ENCODE measurements around the gene C8A.

C8A gene

DNA sequence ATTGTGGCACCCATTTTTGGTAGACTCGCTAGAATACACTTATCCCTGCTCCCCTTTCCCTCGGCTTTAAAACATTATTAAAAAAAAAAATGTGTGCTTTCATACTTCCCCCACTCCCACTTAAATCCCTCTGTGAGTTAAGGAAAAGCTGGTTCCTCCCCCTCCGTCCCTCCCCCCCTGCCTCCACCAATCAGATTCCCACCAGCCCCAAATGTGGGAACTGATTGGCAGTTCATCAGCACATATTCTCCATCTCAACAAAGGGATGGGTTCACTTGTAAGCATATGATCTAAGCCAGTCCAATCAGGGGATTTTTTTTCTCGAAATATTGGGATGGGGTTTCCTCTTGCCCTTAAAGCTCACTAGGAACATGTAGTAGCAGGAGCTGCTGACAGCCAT, 24.5 kb upstream of the C8A start:
- no peak overlapping the region for H3K4me3 Mint-ChIP-seq
- no peaks in the 10 kb centered on the region for H3K4me1 Mint-ChIP-seq (ENCODE audit: low read depth)
- peaks cover 8% of the 10 kb centered on the region for H3K27me3 Mint-ChIP-seq (ENCODE audit: low read depth)
- no peak overlapping the region for H3K27ac Mint-ChIP-seq
- H3K9me3 Mint-ChIP-seq = no peaks in the 10 kb centered on the region
- H3K36me3 Mint-ChIP-seq (ENCODE audit: low read depth) = no peaks in the 10 kb centered on the region

DNA sequence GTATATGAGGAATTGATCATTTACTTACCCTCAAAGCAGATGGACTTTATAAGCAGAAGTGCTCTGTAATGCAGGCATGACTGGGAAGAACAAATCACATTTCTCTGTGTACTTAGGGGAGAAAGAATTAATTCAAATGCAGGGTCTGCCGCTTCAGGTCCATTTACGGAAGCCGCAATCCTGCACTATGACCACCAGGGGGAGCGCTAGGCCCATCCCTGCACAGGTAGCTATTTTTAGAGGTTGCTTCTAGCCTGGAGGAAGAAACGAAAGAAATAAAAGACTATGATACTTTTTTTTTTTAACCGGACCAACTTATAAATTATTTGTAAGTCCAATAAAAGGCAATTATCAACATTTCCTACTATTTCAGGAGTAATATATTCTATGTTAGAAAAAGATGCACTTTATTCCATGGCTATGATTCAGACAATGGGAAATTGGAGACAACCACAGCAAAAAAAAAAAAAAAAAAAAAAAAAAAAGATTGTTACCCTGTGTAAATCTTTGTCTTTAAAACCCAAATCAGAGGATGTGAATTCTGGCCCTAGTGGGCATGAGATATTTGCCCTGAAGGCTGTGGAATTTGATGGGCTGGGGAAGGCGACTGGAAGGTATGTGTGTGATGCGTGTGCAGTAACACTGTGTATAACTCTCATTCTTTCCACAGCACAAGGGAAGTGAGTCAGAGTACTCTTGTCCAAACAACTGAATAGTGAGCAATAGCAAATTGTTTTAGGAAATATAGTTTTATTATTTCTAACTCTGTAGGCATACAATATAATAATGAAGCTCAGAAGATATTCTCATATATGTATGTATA, 22.5 kb upstream of the C8A start:
- Mint-ChIP-seq H3K36me3 (ENCODE audit: low read depth) (no peaks in the 10 kb centered on the region), H3K27ac (no peak overlapping the region), H3K4me3 (no peak overlapping the region), H3K4me1 (ENCODE audit: low read depth) (no peaks in the 10 kb centered on the region), H3K27me3 (ENCODE audit: low read depth) (peaks cover 8% of the 10 kb centered on the region), H3K9me3 (no peaks in the 10 kb centered on the region)

- Mint-ChIP-seq H3K4me1 (ENCODE audit: low read depth) (no peaks in the 10 kb centered on the region), H3K36me3 (ENCODE audit: low read depth) (no peaks in the 10 kb centered on the region), H3K27me3 (ENCODE audit: low read depth) (peaks cover 8% of the 10 kb centered on the region), H3K9me3 (no peaks in the 10 kb centered on the region), H3K4me3 (no peak overlapping the region), H3K27ac (no peak overlapping the region)
Measured at GRCh38 chr1:56833088-56833487, 21.5 kb upstream of the C8A start.

DNA sequence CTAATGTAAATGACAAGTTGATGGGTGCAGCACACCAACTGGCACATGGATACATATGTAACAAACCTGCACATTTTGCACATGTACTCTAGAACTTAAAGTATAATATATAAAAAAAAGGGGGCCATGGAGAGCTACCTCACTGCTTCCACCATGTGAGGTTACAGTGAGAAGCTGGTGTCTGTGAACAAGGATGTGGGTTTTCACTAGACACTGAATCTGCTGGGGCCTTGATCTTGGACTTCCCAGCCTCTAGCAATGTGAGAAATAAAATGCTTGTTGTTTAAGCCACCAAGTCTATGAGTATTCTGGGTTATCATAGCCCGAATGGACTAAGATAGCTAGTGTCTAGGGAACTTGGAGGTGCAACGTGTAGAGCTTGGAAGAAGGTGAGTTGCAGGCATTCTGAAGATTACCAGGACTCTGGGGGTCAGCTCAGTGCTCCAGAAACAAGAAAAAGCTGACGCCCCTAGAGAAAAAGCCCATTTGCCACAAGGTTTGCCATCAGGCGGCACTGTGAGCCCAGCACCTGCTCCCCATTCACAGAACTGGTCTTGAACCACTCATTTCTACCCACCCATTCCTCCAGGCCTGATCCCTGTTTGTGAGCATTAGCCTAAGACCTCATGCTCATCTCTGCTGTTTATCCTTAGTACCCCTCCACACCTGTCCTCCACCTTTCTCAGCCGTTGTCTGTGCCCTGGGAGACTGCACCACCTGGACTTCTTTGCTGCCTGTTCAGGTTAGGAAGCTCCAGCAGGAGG, 20.3 kb upstream of the C8A start:
- Mint-ChIP-seq H3K27me3 (ENCODE audit: low read depth) (peaks cover 1% of the 10 kb centered on the region), H3K9me3 (no peaks in the 10 kb centered on the region), H3K4me3 (no peak overlapping the region), H3K4me1 (ENCODE audit: low read depth) (no peaks in the 10 kb centered on the region), H3K36me3 (ENCODE audit: low read depth) (no peaks in the 10 kb centered on the region), H3K27ac (no peak overlapping the region)

DNA sequence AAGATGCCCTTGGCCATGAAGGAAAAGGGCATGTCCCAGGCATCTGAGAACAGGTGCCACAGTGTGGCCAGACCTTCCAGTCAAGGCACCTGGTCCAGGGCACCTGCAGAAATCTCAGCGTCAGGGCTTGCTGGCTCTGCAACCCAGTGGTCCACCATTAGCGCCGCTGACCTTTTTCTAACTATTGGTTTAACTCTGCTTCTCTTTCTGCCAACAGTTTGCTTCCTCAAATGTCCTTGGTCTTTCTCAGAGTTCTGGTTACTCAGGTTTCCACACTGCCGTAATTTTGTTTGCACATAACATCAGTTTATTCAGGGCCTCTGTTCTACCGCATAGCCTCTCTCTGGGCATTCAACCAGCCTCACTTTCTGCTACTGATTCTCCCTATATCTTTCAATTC, 18.9 kb upstream of the C8A start:
- Mint-ChIP-seq H3K4me1 (ENCODE audit: low read depth) (no peaks in the 10 kb centered on the region), H3K27me3 (ENCODE audit: low read depth) (no peaks in the 10 kb centered on the region), H3K27ac (no peak overlapping the region), H3K4me3 (no peak overlapping the region), H3K9me3 (no peaks in the 10 kb centered on the region), H3K36me3 (ENCODE audit: low read depth) (no peaks in the 10 kb centered on the region)

DNA sequence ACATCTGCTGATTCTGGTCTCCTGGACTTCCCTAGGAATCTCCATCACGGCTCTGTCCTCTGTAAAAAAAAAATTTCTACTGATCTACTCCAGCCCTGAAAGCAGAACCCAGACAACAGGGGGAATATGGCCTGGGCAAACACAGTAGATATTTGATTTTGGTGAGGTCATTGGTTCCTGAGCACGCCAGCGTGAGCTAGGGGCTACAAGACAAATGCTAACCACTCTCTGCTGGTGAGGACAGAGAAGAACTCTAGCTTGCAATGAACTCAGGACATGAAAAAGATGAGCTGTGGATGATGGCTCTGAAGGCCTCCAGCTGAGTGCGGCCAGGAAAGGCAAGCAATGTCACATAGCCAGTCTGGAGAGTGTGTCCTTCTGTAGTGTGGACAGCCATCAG, 18.2 kb upstream of the C8A start:
- Mint-ChIP-seq H3K27ac (no peak overlapping the region), H3K27me3 (ENCODE audit: low read depth) (no peaks in the 10 kb centered on the region), H3K36me3 (ENCODE audit: low read depth) (no peaks in the 10 kb centered on the region), H3K4me1 (ENCODE audit: low read depth) (no peaks in the 10 kb centered on the region), H3K4me3 (no peak overlapping the region), H3K9me3 (no peaks in the 10 kb centered on the region)

- Mint-ChIP-seq H3K27ac (no peak overlapping the region), H3K4me1 (ENCODE audit: low read depth) (no peaks in the 10 kb centered on the region), H3K27me3 (ENCODE audit: low read depth) (no peaks in the 10 kb centered on the region), H3K4me3 (no peak overlapping the region), H3K9me3 (no peaks in the 10 kb centered on the region), H3K36me3 (ENCODE audit: low read depth) (no peaks in the 10 kb centered on the region)
Measured at GRCh38 chr1:56837244-56837939, 17.2 kb upstream of the C8A start.

DNA sequence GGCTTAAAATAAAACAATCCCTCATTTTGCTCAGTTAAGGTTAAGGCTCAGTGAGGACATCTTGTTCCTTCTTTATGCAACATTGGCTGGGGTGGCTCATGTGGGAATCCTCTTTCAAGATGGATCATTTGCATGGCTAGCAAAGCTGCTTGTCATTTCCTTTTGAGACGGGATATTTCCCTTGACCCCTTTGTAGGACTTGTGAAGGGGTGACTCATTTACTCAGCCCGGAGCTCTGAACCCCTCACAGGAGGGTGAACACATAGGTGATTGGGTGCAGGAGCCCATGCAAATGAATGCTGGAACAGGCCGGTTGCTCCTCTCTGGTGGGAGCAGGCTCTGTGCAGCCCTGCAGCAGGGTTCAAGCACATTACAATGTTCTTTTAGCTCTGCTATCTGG, 15.8 kb upstream of the C8A start:
- H3K27ac Mint-ChIP-seq = no peak overlapping the region
- H3K36me3 Mint-ChIP-seq (ENCODE audit: low read depth) = no peaks in the 10 kb centered on the region
- H3K9me3 Mint-ChIP-seq = no peaks in the 10 kb centered on the region
- H3K4me3 Mint-ChIP-seq = no peak overlapping the region
- H3K4me1 Mint-ChIP-seq (ENCODE audit: low read depth) = no peaks in the 10 kb centered on the region
- H3K27me3 Mint-ChIP-seq (ENCODE audit: low read depth) = no peaks in the 10 kb centered on the region

GRCh38 chr1:56843544-56843943, 11.1 kb upstream of the C8A start:
- H3K4me1 Mint-ChIP-seq (ENCODE audit: low read depth) = no peaks in the 10 kb centered on the region
- H3K27ac Mint-ChIP-seq = no peak overlapping the region
- H3K27me3 Mint-ChIP-seq (ENCODE audit: low read depth) = no peaks in the 10 kb centered on the region
- H3K9me3 Mint-ChIP-seq = no peaks in the 10 kb centered on the region
- no peaks in the 10 kb centered on the region for H3K36me3 Mint-ChIP-seq (ENCODE audit: low read depth)
- H3K4me3 Mint-ChIP-seq = no peak overlapping the region

- no peaks in the 10 kb centered on the region for H3K36me3 Mint-ChIP-seq (ENCODE audit: low read depth)
- H3K27me3 Mint-ChIP-seq (ENCODE audit: low read depth) = no peaks in the 10 kb centered on the region
- no peaks in the 10 kb centered on the region for H3K9me3 Mint-ChIP-seq
- no peak overlapping the region for H3K4me3 Mint-ChIP-seq
- H3K4me1 Mint-ChIP-seq (ENCODE audit: low read depth) = no peaks in the 10 kb centered on the region
- no peak overlapping the region for H3K27ac Mint-ChIP-seq
Measured at GRCh38 chr1:56844545-56845136, 10.0 kb upstream of the C8A start.

GRCh38 chr1:56845343-56845742, 9.3 kb upstream of the C8A start:
- H3K27ac Mint-ChIP-seq = no peak overlapping the region
- H3K9me3 Mint-ChIP-seq = no peaks in the 10 kb centered on the region
- H3K4me3 Mint-ChIP-seq = no peak overlapping the region
- H3K4me1 Mint-ChIP-seq (ENCODE audit: low read depth) = no peaks in the 10 kb centered on the region
- H3K36me3 Mint-ChIP-seq (ENCODE audit: low read depth) = no peaks in the 10 kb centered on the region
- no peaks in the 10 kb centered on the region for H3K27me3 Mint-ChIP-seq (ENCODE audit: low read depth)

GRCh38 chr1:56849750-56850149, 4.8 kb upstream of the C8A start:
- Mint-ChIP-seq H3K4me3 (no peak overlapping the region), H3K9me3 (no peaks in the 10 kb centered on the region), H3K4me1 (ENCODE audit: low read depth) (no peaks in the 10 kb centered on the region), H3K36me3 (ENCODE audit: low read depth) (no peaks in the 10 kb centered on the region), H3K27me3 (ENCODE audit: low read depth) (peaks cover 4% of the 10 kb centered on the region), H3K27ac (no peak overlapping the region)

DNA sequence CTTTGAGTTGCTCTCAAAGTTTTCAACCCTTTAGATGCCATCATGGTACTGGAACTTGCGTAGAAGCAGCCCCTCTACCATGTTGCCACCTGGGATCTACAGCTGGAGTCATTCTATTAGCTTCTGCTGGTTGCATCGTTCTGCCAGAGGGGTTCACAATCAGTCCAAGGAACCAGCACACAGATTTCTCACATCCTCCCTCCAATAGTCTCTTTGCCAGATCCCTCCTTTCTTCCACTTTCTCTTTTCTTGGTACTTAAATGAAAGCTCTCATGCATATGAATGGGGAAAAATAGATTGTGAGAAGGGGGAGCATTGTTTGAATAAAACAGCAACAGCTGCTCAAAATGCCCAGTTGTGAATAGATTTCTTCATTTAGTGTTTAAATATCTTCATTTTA, 4.2 kb upstream of the C8A start:
- Mint-ChIP-seq H3K4me3 (no peak overlapping the region), H3K27me3 (ENCODE audit: low read depth) (peaks cover 4% of the 10 kb centered on the region), H3K27ac (no peak overlapping the region), H3K4me1 (ENCODE audit: low read depth) (no peaks in the 10 kb centered on the region), H3K9me3 (no peaks in the 10 kb centered on the region), H3K36me3 (ENCODE audit: low read depth) (no peaks in the 10 kb centered on the region)

DNA sequence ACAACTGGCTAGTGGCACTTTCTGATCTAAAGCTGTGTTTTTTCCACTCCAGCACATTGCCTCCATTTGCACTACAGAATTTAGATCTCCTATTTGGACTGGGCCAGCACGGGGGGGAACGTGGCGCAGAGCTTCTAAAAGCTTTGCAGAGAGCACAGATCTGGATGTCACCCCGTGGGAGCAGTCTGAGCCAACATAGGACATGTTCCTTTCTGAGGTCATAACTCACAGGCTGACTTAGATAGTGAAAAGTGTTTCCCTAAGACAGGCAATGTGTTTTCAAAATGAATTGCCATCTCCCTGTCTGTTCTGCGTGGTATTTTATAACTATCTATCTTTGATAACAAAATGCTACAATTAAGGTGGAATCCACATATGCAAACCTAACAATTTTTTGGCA, 3.7 kb upstream of the C8A start:
- no peak overlapping the region for H3K27ac Mint-ChIP-seq
- peaks cover 4% of the 10 kb centered on the region for H3K27me3 Mint-ChIP-seq (ENCODE audit: low read depth)
- no peaks in the 10 kb centered on the region for H3K4me1 Mint-ChIP-seq (ENCODE audit: low read depth)
- no peaks in the 10 kb centered on the region for H3K36me3 Mint-ChIP-seq (ENCODE audit: low read depth)
- H3K9me3 Mint-ChIP-seq = no peaks in the 10 kb centered on the region
- no peak overlapping the region for H3K4me3 Mint-ChIP-seq

Data from T-helper 1 cell treated with Interleukin-12 subunit alpha and Interleukin-12 subunit beta and Interleukin-4 antibody, amounts not matched to agents 30 μg/mL and 1 μg/mL, for 36 hours (primary cell).